Bronchial epithelial cell (primary cell): Measurements from ENCODE around the gene SLC22A17. TPM values are rescaled to one million over a fixed set of nuclear protein-coding genes. Genes with fewer than 3 reads are reported as not detected.
A peak's percentile ranks its signal among the peaks of the same experiment; 100 is the strongest.

Experiments used
- DNase-seq: peaks from one replicate; pipeline ENCODE4 v3.0.0-alpha.2; 2010; ENCODE audit warnings: low read depth
- FAIRE-seq: peaks from 2 replicates; lab custom pipeline; 2011; peaks lifted over from hg19 to GRCh38; lab: Jason Lieb, UNC
- H3K27me3 ChIP-seq: 2 replicates; pipeline ENCODE4 v1.5.1; 2011; ENCODE audit warnings: low read length; ENCODE audit not compliant: control insufficient read depth, insufficient read depth
- H3K36me3 ChIP-seq: 2 replicates; pipeline ENCODE4 v1.5.1; 2011; ENCODE audit warnings: low read length; ENCODE audit not compliant: control insufficient read depth, insufficient read depth
- H3K4me3 ChIP-seq: 2 replicates; pipeline ENCODE4 v1.5.1; 2011; ENCODE audit warnings: mild to moderate bottlenecking, low read depth, low read length, control low read depth
- CTCF ChIP-seq: IDR thresholded peaks from 2 replicates; pipeline ENCODE4 v1.5.1; 2011; ENCODE audit warnings: mild to moderate bottlenecking, moderate library complexity, low read length, control low read depth, inconsistent platforms; ENCODE audit not compliant: insufficient read depth, severe bottlenecking
- total RNA-seq: library from RNA; depleted of rRNA; stranded (reverse); fragments of >200 nt; gene quantifications from 2 replicates; pipeline ENCODE4 v1.2.1, GENCODE V29; 2014

The SLC22A17 gene
- total RNA-seq, 1 donor from 2014 or later, result 0.79 TPM

GRCh38 chr14:23365732-23366425 lies 13.2 kb upstream of the SLC22A17 start:
- Histone ChIP-seq H3K36me3 (no peaks in the 10 kb centered on the region), H3K27me3 (no peaks in the 10 kb centered on the region), H3K4me3 (peak overlapping the region; percentile 52)
- no peak for FAIRE-seq
- DNase-seq, result peak; percentile 50
- no peak for TF ChIP-seq CTCF

GRCh38 chr14:23365036-23365731 lies 12.5 kb upstream of the SLC22A17 start, which contains the start of gene EFS:
EFS (minus strand) TSS chr14:23365172; CDS start chr14:23365025, 147 bp downstream.
- peaks cover 3% of the 10 kb centered on the region for H3K36me3 ChIP-seq
- H3K4me3 ChIP-seq, result peak within 1 kb of the TSS; percentile 52
- TF ChIP-seq CTCF, result no peak
- FAIRE-seq (no peak), DNase-seq (peak; percentile 18)
- H3K27me3 ChIP-seq, result no peaks in the 10 kb centered on the region

GRCh38 chr14:23364164-23365035 lies 11.7 kb upstream of the SLC22A17 start:
- TF ChIP-seq CTCF, result no peak
- Histone ChIP-seq H3K36me3 (peaks cover 8% of the 10 kb centered on the region), H3K27me3 (no peaks in the 10 kb centered on the region), H3K4me3 (peak overlapping the region; percentile 52)
- no peak for FAIRE-seq
- no peak for DNase-seq

DNA sequence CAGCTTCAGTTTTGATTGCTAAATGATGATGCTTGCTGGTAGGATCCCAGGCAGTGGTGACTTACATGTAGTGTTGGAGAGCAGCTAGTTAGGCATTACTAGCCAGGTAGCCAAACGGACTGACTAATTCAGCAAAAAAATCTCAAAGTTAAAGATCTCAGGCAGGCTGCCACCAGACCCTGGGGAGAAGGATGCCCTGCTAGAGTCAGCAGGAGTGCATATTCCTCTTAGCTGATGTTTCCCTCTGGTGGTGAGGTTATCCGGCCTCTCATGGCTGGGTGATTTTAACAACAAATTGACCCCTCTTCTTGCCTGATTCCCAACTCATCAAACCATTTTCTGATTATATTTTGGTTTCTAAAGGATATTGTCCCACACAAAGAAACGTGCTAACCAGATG lies 9.5 kb upstream of the SLC22A17 start:
- no peak overlapping the region for H3K4me3 ChIP-seq
- FAIRE-seq, result no peak
- no peak for TF ChIP-seq CTCF
- DNase-seq, result no peak
- H3K36me3 ChIP-seq, result peaks cover 8% of the 10 kb centered on the region
- H3K27me3 ChIP-seq, result no peaks in the 10 kb centered on the region

DNA sequence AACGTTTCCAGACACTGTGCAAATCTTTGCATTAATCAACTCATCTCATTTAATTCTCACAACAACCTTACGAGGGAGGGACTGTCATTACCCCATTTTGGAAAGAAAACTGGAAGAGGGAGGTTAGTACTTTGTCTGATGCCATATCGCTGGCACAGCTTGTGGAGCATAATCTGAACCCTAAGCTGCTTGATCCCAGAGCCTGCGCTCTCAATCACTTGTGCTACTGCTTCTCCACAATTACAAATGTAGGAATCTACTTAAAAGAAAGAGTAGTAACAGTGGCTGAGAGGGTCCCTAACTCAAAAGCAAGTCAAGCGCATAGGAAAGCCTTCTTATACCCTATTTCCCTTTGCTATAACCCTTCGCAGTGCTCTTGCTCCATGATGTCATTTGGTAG lies 9.1 kb upstream of the SLC22A17 start:
- Histone ChIP-seq H3K4me3 (no peak overlapping the region), H3K36me3 (peaks cover 8% of the 10 kb centered on the region), H3K27me3 (no peaks in the 10 kb centered on the region)
- no peak for TF ChIP-seq CTCF
- FAIRE-seq (no peak), DNase-seq (no peak)
